ENCODE data around the gene MICALL2.
A peak's percentile ranks its signal among the peaks of the same experiment; 100 is the strongest.

Gene MICALL2

GRCh38 chr7:1466524-1467271, 7.4 kb upstream of the MICALL2 start (continued):
- TF ChIP-seq ZBTB20 (tag by site-specific recombination; IDR thresholded peaks at IDR 0.05) (peak; percentile 80), ZNF292 (tag by site-specific recombination; IDR thresholded peaks at IDR 0.05; ENCODE audit: borderline replicate concordance, low read depth) (no peak), KLF16 (tag by site-specific recombination; IDR thresholded peaks at IDR 0.05) (no peak), IKZF3 (tag by site-specific recombination; IDR thresholded peaks at IDR 0.05) (peak; percentile 57; the same call in 1 of the 2 replicates), ELK4 (IDR thresholded peaks at IDR 0.05; ENCODE audit: borderline replicate concordance, low read depth, low read length) (no peak), TRIM28 (IDR thresholded peaks at IDR 0.05; ENCODE audit: borderline replicate concordance, low read length) (no peak)

- no peaks in the 10 kb centered on the region; the same call in 1 of the 2 replicates for H3K4me1 ChIP-seq (ENCODE audit: control insufficient read depth, insufficient read depth, low read length)
- TF ChIP-seq ZFP3 (tag by site-specific recombination; IDR thresholded peaks at IDR 0.05; ENCODE audit: low read depth) (no peak), ZSCAN18 (tag by site-specific recombination; IDR thresholded peaks at IDR 0.05) (no peak), ZNF426 (tag by site-specific recombination; IDR thresholded peaks at IDR 0.05) (no peak), ZNF280D (tag by site-specific recombination; IDR thresholded peaks at IDR 0.05) (no peak), ZNF518A (tag by site-specific recombination; conservative IDR thresholded peaks at IDR 0.05; ENCODE audit: low read depth) (no peak), ZNF473 (tag by site-specific recombination; IDR thresholded peaks at IDR 0.05) (no peak), HOXD13 (CRISPR knock-in tag; IDR thresholded peaks at IDR 0.05; ENCODE audit: borderline replicate concordance) (no peak), ZNF660 (tag by site-specific recombination; IDR thresholded peaks at IDR 0.05) (no peak), ZNF350 (tag by site-specific recombination; IDR thresholded peaks at IDR 0.05) (no peak), ZNF548 (tag by site-specific recombination; IDR thresholded peaks at IDR 0.05) (no peak), ZEB2 (tag by site-specific recombination; IDR thresholded peaks at IDR 0.05) (no peak), YY2 (tag by site-specific recombination; IDR thresholded peaks at IDR 0.05) (no peak), BCL6B (tag by site-specific recombination; IDR thresholded peaks at IDR 0.05) (no peak), KLF1 (tag by site-specific recombination; IDR thresholded peaks at IDR 0.05) (no peak), ZBTB10 (tag by site-specific recombination; IDR thresholded peaks at IDR 0.05) (no peak)
Observed at GRCh38 chr7:1464694-1465093, 5.4 kb upstream of the MICALL2 start.

More at GRCh38 chr7:1464694-1465093, 5.4 kb upstream of the MICALL2 start:
- Histone ChIP-seq H3K4me3 (ENCODE audit: low read depth, low read length) (no peak overlapping the region), H3K27ac (ENCODE audit: extremely low read depth, low read depth, low read length) (no peak overlapping the region), H3K36me3 (ENCODE audit: control insufficient read depth in 2 of 2, insufficient read depth in 1 of 2, low read length in 2 of 2) (peaks cover 0 to under 1% of the 10 kb centered on the region in 2 experiments; a peak in 1 of 3 replicates), H3K9me3 (ENCODE audit: control insufficient read depth, insufficient read depth, low read depth, low read length) (no peaks in the 10 kb centered on the region)
- CTCF ChIA-PET: interaction anchor here (0.6 to 3.4 kb wide), 4 partner anchors 9 to 34 kb away, joined by 3 to 13 read pairs (median 4); no protein-coding TSS in a partner anchor
- POLR2A ChIA-PET: no interaction called here

All from HEK293 (cell line).